Measurements from ENCODE around the gene BTBD9.

Gene BTBD9

GRCh38 chr6:38239719-38240451 lies 399.8 kb downstream of the BTBD9 start:
- DNase-seq (ENCODE audit: low spot score) = no peak

DNA sequence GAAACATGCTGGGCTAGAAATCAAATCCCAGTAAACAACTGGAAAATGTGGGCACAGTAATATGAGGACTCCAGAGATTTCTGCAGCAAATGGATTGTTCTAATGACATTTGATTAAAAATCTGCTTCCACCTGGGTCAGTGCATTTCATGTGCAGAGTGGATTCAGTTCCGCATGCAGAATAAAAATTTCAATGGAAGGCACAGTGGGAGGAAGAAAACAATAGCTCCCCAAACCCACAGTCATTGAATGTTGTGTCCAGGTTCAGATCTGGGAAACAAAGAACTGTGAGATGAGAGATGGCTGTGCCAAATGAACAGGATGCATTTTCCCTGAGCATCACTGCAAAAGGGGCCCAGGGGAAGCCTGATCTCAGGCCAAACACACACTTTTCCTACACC lies 403.1 kb downstream of the BTBD9 start:
- no peak for DNase-seq (ENCODE audit: low spot score)

DNA sequence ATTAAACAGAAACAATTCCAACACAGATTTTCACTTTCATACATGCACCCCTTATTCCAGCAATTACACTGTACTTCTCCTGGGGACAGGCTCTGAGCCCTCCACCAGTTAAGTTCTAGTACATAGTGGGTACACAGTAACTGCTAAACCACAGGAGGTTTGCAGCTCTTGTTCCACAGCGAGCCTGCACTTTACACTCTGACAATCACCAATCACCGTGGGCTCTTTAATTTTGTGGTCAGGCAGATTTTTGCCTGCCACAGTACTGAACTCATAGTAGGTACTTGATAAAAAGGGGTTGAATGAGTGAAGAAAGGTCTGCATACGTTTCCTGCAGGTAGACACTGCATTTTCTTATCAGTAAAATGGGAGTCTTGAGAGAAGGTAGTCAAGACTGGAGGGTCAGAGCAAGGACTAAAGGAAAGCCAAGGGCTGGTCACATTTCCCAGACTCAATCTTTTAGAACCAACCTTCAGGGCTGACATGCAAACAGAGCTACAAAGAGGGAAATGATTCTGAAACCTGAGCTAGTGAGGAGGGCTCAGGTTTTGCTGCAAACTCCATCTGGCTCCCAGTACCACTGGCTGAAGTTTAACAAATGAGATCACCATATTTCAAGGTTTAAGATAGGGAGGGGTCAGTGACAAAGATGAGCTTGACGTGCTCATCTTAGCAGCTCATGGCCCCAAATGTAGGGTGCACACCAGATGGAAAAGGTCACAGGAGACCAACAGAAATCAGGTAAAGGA lies 404.6 kb downstream of the BTBD9 start:
- no peak for DNase-seq (ENCODE audit: low spot score)

GRCh38 chr6:38234141-38234540 lies 405.6 kb downstream of the BTBD9 start:
- no peak for DNase-seq (ENCODE audit: low spot score)

GRCh38 chr6:38233161-38233791 lies 406.5 kb downstream of the BTBD9 start:
- DNase-seq (ENCODE audit: low spot score) = no peak

DNA sequence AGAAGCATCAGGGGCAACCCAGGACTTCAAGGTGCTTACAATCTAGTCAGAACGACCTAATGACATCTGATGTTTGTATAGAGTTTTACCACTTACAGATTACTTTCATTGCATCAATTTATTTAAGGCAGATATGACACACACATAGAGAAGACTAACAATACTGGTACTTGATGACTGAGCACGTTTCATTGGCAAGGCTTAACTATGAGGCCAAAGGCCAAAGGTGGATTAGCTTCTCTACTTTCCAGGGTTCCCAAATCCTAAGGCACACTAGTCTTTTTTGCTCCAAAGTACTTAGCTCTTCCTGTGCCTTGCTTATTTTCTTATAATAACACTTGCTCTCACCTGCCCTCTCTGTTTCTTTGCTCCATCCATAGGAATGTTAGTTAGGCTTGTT lies 414.0 kb downstream of the BTBD9 start:
- DNase-seq (ENCODE audit: low spot score) = no peak

DNA sequence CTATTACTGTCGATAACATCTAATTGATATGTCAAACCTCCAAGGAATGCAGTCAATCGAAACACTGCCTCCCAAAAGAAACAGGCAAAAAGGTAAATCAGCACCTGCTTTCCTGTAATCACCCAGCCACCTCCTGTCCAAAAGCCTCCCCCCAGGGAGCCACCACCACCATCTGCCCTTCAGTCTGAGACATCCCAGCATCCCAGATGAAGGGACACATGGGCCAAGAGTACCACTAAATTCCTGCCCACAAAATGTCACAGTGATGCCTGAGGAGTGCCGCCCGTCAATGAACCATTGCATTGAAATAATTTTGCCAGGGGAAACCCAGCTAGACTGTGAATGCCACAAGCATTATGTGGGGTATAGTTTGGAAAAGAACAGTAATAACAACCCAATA lies 418.5 kb downstream of the BTBD9 start:
- no peak for DNase-seq (ENCODE audit: low spot score)

DNA sequence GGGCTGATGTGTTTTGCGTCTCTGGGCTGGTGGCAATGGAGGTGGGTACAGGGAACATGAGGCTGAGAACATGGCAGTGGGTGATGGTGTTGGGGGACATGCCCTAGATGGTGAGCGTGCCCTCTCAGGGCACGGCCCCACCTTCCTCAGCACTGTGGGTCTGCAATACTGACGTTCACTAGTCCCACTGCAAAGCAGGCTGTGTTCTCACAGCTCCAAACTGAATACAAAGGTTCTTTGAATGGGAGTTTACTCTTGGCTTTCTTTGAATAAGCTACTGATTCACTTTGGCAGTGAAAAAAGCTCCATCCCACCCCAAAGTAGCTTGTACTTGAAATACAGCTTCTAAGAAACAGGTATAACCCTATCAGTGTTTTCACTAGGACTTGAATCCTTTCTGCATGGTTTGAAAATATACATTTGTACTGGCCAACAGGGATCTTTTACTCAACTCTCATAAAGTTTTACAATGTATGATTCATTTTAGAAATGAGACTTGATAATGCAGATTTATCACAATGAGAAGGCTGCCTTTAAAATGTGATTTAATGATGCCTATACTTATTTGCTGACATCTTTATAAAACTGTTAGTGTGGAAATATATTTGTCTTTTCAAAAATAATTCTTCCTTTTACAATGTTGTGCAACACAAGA lies 419.5 kb downstream of the BTBD9 start:
- DNase-seq (ENCODE audit: low spot score) = no peak

DNA sequence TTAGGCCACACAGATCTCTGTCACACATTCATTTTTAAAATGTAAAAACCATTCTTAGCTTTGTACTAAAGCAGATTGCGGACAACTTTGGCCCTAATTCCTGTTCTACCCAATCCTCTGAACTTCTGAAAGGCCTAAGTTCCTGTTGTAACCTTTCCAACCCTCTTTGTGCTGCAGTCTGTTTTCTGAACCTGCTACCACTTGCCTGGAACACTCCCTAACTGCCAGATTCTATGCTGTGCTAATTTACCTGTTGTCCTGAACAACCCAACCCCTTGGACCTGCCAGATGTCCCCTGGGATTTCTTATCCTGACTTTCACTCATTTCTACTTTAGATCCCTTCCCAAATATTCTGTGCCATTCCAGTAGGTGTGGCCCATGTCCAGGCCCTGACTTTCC lies 421.5 kb downstream of the BTBD9 start:
- DNase-seq (ENCODE audit: low spot score) = no peak

GRCh38 chr6:38216451-38216850 lies 423.3 kb downstream of the BTBD9 start:
- no peak for DNase-seq (ENCODE audit: low spot score)

- no peak for DNase-seq (ENCODE audit: low spot score)
Measured at GRCh38 chr6:38215651-38216311, 423.9 kb downstream of the BTBD9 start.

- DNase-seq (ENCODE audit: low spot score) = no peak
Measured at GRCh38 chr6:38215225-38215624, 424.5 kb downstream of the BTBD9 start.

- no peak for DNase-seq (ENCODE audit: low spot score)
Measured at GRCh38 chr6:38214159-38214558, 425.6 kb downstream of the BTBD9 start.

DNA sequence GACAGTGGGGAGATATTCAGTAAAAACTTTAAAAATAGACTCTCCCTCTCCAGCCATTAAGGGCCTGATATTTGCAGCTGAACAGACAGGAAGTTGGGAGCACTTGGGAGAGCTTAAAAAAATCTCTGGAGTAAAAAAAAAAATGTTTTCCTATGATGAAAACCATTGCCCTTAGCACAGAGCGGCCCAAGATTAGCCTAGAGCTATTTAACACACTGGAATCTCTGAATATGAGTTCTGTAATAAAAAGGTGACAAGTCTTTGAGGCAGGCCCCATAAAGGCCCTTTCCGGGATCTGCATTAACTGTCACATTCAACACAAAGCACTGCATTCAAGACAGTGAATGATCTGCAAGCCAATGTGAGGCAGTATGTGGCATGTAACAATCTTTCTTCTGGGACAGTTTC lies 426.5 kb downstream of the BTBD9 start:
- no peak for DNase-seq (ENCODE audit: low spot score)

- no peak for DNase-seq (ENCODE audit: low spot score)
Measured at GRCh38 chr6:38212579-38212978, 427.1 kb downstream of the BTBD9 start.

GRCh38 chr6:38212116-38212515 lies 427.6 kb downstream of the BTBD9 start:
- DNase-seq (ENCODE audit: low spot score) = no peak

DNA sequence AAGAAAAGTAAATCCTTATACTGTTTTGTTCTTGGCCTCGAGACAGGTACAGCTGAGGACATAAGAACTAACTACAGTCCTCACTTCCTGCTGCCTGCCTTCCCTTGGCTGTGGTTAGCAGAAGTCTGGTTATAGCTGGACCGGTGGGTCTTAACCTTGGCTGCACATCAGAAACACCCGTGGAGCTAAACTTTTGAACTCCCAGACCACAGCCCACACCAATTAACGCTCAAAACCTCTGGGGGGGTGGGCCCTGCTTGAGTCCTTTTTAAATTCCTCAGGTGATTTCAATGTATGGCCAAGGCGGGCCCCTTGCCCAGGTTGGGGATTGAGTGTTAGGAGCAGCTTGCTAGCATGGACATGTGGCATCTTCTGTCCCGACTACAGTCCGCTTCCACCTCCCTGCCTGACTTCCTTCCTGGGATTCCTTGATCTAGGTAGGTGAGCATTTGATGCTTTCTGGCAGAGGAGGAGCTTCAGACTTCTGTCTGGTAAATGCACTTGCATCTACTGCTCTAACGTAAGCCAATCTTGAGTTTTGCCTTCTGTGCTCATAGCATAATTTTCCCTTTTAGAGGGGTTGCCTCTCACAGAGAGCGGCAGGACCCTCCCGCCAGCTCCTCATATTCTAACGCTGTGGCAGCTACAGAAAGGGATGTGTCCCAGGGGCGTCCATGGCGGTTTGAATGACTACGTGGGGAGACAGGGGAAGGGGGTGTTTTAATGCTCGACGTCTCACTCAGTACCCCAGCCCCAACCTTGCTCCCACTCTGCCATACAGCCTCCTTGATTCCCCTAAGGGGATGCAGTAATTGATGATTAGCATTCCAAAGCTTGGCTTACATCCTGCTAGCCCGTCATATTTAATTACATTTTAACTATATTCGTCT lies 430.1 kb downstream of the BTBD9 start:
- DNase-seq (ENCODE audit: low spot score) = no peak

DNA sequence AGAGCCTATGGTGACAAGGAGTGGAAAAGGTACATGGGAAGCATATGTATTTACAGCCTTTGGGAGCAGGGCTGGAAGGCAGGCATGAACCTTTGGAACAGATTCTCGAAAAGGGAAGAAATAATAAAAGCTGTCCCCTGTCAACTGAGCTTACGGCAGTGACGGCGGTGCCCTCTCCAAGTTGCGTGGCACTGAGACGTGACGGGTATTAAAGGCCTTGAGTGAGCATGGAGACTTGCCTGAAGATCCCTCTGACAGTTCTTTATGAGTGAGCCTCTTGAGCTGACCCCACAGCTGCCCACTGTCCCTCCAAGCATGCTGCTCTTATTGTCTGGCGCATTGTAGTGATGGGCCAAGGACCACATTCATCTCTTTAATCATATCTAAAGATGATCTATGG lies 431.7 kb downstream of the BTBD9 start:
- no peak for DNase-seq (ENCODE audit: low spot score)

- no peak for DNase-seq (ENCODE audit: low spot score)
Measured at GRCh38 chr6:38207375-38207774, 432.4 kb downstream of the BTBD9 start.

DNA sequence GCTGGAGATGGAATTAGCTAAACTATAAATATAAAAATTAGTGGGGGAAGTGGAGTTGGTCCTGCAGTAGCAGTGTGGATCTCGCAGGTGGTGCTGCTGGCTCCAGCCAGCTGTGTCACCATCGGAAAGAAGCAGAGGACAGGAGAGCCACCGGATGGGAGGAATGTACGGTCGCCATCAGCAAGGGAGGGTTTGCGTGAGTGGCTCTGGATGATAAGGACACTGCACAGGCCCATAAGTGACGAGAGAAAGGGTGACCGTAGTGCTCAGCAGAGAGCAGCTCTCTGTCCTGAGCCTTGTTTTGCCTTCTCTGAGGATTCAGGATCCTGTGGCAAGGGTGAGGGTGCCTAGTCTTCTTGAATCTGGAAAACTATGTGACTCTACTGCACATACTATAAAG lies 441.5 kb downstream of the BTBD9 start:
- no peak for DNase-seq (ENCODE audit: low spot score)

- no peak for DNase-seq (ENCODE audit: low spot score)
Measured at GRCh38 chr6:38195113-38195635, 444.6 kb downstream of the BTBD9 start.
